Fibroblast of lung (primary cell): ENCODE measurements around the gene CORO6. TPM values are rescaled to one million over a fixed set of nuclear protein-coding genes. Genes with fewer than 3 reads are reported as not detected.

ENCODE experiments used
- DNase-seq, 2 donors: peaks; one replicate each; pipeline versions ENCODE4 v3.0.0 to v3.0.0-alpha.2; 2010; ENCODE audit warnings: low read depth in 2 of 2
- H2AFZ ChIP-seq: 2 replicates; pipeline ENCODE4 v1.5.1; 2012; ENCODE audit warnings: low read length, control low read depth, inconsistent platforms
- H3K27ac ChIP-seq: 2 replicates; pipeline ENCODE4 v1.5.1; 2011; ENCODE audit warnings: low read length, control low read depth; ENCODE audit not compliant: insufficient read depth
- H3K27me3 ChIP-seq: 2 replicates; pipeline ENCODE4 v1.5.1; 2011; ENCODE audit warnings: mild to moderate bottlenecking, low read length; ENCODE audit not compliant: control insufficient read depth, insufficient read depth
- H3K36me3 ChIP-seq: 2 replicates; pipeline ENCODE4 v1.5.1; 2011; ENCODE audit warnings: low read length; ENCODE audit not compliant: control insufficient read depth, insufficient read depth
- H3K4me1 ChIP-seq: 2 replicates; pipeline ENCODE4 v1.5.1; 2011; ENCODE audit warnings: low read length; ENCODE audit not compliant: control insufficient read depth, insufficient read depth; ENCODE audit errors: extremely low read depth
- H3K4me2 ChIP-seq: 2 replicates; pipeline ENCODE4 v1.5.1; 2011; ENCODE audit warnings: low read length, control low read depth; ENCODE audit not compliant: insufficient read depth; ENCODE audit errors: extremely low read depth
- H3K4me3 ChIP-seq, 4 experiments: fragments of 200-600 bp in 1 of 4; sonication (generic) in 1 of 4; replicated peaks in 1 of 4; 2 replicates each; pipeline ENCODE4 v1.5.1; 2011 to 2016; ENCODE audit warnings: low read length in 4 of 4, low read depth in 3 of 4, mild to moderate bottlenecking in 3 of 4, control low read depth in 2 of 4, inconsistent platforms in 1 of 4, mixed read lengths in 1 of 4; ENCODE audit not compliant: insufficient read depth in 1 of 4; ENCODE audit errors: control extremely low read depth in 1 of 4
- H3K79me2 ChIP-seq: 2 replicates; pipeline ENCODE4 v1.5.1; 2012; ENCODE audit warnings: mild to moderate bottlenecking, low read length, inconsistent platforms; ENCODE audit not compliant: control insufficient read depth, insufficient read depth
- H3K9ac ChIP-seq: 2 replicates; pipeline ENCODE4 v1.5.1; 2011; ENCODE audit warnings: mild to moderate bottlenecking, low read length, control low read depth; ENCODE audit not compliant: insufficient read depth
- H3K9me3 ChIP-seq: 2 replicates; pipeline ENCODE4 v1.5.1; 2012; ENCODE audit warnings: low read depth, low read length; ENCODE audit not compliant: control insufficient read depth, insufficient read depth
- H4K20me1 ChIP-seq: 2 replicates; pipeline ENCODE4 v1.5.1; 2011; ENCODE audit warnings: low read length; ENCODE audit not compliant: control insufficient read depth, insufficient read depth; ENCODE audit errors: extremely low read depth
- EZH2 ChIP-seq: IDR thresholded peaks from 2 replicates; pipeline ENCODE4 v1.5.1; 2012; ENCODE audit warnings: low read length, control low read depth, mild to moderate bottlenecking; ENCODE audit errors: missing control alignments
- polyA plus RNA-seq, 2 donors: library from polyadenylated mRNA; depleted of rRNA in 1 of 2; stranded (reverse) in 1 of 2; unstranded in 1 of 2; fragments of >200 nt; gene quantifications; 2 replicates each; pipeline ENCODE4 v1.2.1, GENCODE V29; 2011 to 2012; ENCODE audit warnings: missing spikeins in 1 of 2
- total RNA-seq: library from RNA; depleted of rRNA; stranded (reverse); fragments of >200 nt; gene quantifications from 2 replicates; pipeline ENCODE4 v1.2.1, GENCODE V29; 2014
- TF ChIP-seq, protein P1 (sequence below), 2 donors: IDR thresholded peaks in 1 of 2; conservative IDR thresholded peaks in 1 of 2; 1 replicate in 1 of 2; 2 replicates in 1 of 2; pipeline ENCODE4 v1.5.1; 2011 to 2012; ENCODE audit warnings: low read length in 2 of 2, control low read depth in 1 of 2, inconsistent platforms in 1 of 2, low read depth in 1 of 2, mild to moderate bottlenecking in 1 of 2

The CORO6 gene
- total and polyA plus RNA-seq, 2 donors (not counting 1 experiment from before 2014, with no cell fraction given), result 8.0 to 19.3 TPM

DNA sequence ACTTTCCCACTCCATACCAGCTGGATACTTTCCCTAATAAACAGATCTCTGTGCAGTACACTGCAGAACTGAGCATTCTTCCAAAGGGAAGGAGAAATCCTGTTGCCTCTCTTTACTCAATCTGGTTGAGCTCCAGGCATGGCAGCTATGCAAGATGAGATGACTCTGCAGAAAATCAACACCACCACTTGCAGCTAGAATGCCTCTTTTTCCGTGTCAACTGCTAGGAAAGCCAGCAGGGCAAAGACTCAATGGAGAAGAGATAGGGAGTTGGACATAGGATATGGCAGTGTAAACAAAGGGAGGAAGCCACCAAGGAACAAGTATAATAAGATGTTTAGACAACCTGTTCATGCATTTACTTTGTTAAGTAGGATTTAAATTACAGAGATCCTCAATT, 40.4 kb upstream of the CORO6 start:
- no peaks in the 10 kb centered on the region for H4K20me1 ChIP-seq
- peak; percentile 44 to 55 for DNase-seq
- H3K9me3 ChIP-seq, result no peaks in the 10 kb centered on the region
- H3K9ac ChIP-seq, result no peak overlapping the region
- no peak overlapping the region for H3K4me3 ChIP-seq
- TF ChIP-seq EZH2, result no peak
- TF ChIP-seq, protein P1, sequence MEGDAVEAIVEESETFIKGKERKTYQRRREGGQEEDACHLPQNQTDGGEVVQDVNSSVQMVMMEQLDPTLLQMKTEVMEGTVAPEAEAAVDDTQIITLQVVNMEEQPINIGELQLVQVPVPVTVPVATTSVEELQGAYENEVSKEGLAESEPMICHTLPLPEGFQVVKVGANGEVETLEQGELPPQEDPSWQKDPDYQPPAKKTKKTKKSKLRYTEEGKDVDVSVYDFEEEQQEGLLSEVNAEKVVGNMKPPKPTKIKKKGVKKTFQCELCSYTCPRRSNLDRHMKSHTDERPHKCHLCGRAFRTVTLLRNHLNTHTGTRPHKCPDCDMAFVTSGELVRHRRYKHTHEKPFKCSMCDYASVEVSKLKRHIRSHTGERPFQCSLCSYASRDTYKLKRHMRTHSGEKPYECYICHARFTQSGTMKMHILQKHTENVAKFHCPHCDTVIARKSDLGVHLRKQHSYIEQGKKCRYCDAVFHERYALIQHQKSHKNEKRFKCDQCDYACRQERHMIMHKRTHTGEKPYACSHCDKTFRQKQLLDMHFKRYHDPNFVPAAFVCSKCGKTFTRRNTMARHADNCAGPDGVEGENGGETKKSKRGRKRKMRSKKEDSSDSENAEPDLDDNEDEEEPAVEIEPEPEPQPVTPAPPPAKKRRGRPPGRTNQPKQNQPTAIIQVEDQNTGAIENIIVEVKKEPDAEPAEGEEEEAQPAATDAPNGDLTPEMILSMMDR (conservative IDR thresholded peaks at IDR 0.05 in 1 of 2, IDR thresholded peaks at IDR 0.05 in 1 of 2; ENCODE audit: low read depth in 1 of 2, low read length in 2 of 2), result no peak
- H3K79me2 ChIP-seq, result no peaks in the 10 kb centered on the region
- peaks cover 2% of the 10 kb centered on the region for H3K36me3 ChIP-seq
- no peak overlapping the region for H2AFZ ChIP-seq
- no peaks in the 10 kb centered on the region for H3K27me3 ChIP-seq
- no peaks in the 10 kb centered on the region for H3K4me1 ChIP-seq
- H3K27ac ChIP-seq, result no peak overlapping the region
- peak overlapping the region; percentile 37 for H3K4me2 ChIP-seq

DNA sequence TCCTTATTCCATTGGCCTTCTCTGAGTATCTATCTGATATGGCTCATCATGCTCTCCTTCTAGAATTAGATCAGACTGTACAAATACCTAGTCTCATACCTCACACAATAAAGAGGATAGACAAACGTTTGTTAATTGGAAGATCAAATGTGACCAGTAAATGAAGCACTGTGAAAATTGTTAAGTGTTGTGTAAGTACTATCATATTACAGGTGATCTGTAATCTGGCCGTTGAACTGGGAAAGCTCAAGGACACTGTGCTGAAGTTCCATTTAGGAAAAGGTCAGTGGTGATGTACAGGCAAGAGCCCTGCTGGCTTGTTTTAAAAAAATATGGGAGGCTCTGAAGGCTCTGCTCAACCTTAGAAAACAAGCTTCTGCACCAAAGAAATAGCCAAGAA, 38.5 kb upstream of the CORO6 start:
- H3K79me2 ChIP-seq, result no peaks in the 10 kb centered on the region

DNA sequence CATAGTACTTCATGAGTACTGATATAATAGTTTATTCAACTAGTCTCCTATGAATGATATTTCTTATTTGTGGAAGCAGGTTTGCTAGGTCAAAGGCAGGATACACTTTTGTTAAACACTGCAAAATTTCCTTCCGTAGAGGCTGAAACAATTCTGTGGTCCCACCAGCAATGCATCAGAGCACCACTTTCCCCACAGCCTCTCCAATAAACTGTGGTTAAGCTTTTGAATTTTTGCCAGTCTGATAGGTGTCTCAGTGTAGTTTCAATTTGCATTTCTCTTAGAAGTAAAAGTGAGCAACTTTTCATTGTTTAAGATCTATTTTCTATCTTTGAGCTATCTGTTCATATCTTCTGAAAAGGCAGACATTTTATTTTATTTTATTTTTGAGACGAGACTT, 36.4 kb upstream of the CORO6 start:
- Histone ChIP-seq H3K9ac (no peak overlapping the region), H3K79me2 (no peaks in the 10 kb centered on the region), H4K20me1 (no peaks in the 10 kb centered on the region), H3K36me3 (peaks cover 2% of the 10 kb centered on the region), H3K27me3 (no peaks in the 10 kb centered on the region), H3K4me3 (no peak overlapping the region), H3K4me1 (no peaks in the 10 kb centered on the region), H3K4me2 (no peak overlapping the region), H3K27ac (no peak overlapping the region), H2AFZ (no peak overlapping the region), H3K9me3 (no peaks in the 10 kb centered on the region)
- no peak for TF ChIP-seq EZH2
- TF ChIP-seq, protein P1 (conservative IDR thresholded peaks at IDR 0.05 in 1 of 2, IDR thresholded peaks at IDR 0.05 in 1 of 2; ENCODE audit: low read depth in 1 of 2, low read length in 2 of 2), result no peak
- peak in 1 of 2 donors; percentile 65 for DNase-seq

More for the DNA sequence above, 38.5 kb upstream of the CORO6 start:
- DNase-seq, result no peak
- Histone ChIP-seq H3K4me1 (no peaks in the 10 kb centered on the region), H3K27me3 (no peaks in the 10 kb centered on the region), H4K20me1 (no peaks in the 10 kb centered on the region), H3K27ac (no peak overlapping the region), H3K9ac (no peak overlapping the region), H3K9me3 (no peaks in the 10 kb centered on the region), H3K36me3 (peaks cover 2% of the 10 kb centered on the region), H3K4me3 (no peak overlapping the region), H3K4me2 (no peak overlapping the region), H2AFZ (no peak overlapping the region)
- no peak for TF ChIP-seq EZH2
- TF ChIP-seq, protein P1 (conservative IDR thresholded peaks at IDR 0.05 in 1 of 2, IDR thresholded peaks at IDR 0.05 in 1 of 2; ENCODE audit: low read depth in 1 of 2, low read length in 2 of 2), result no peak
